ENCODE results near the gene CD300LF. TPM values are rescaled to one million over a fixed set of nuclear protein-coding genes. Genes with fewer than 3 reads are reported as not detected.
A peak's percentile ranks its signal among the peaks of the same experiment; 100 is the strongest.

CD300LF gene
- total RNA-seq, 1 experiment from 2014 or later: 2.4 TPM

GRCh38 chr17:74686761-74687160 lies 26.0 kb downstream of the CD300LF start:
- TF ChIP-seq CTCF (IDR thresholded peaks at IDR 0.05; ENCODE audit: insufficient read depth in 1 of 2, low read depth in 1 of 2, low read length in 1 of 2, severe bottlenecking in 1 of 2, unreplicated experiment in 1 of 2): peak in 1 of 2 experiments; percentile 16
- no peak overlapping the region for H3K27ac Mint-ChIP-seq (ENCODE audit: unreplicated experiment)
- BruUV-seq (replicated peaks): no TSS peak
- intact Hi-C loops (cut with micrococcal nuclease; ENCODE audit: unreplicated experiment): loop anchor here (2.0 kb wide), 1 partner anchor 50 kb away; the partner anchor contains the start of gene RAB37
- Histone ChIP-seq H3K36me3 (ENCODE audit: control insufficient read depth, insufficient read depth, low read length) (no peaks in the 10 kb centered on the region), H3K27me3 (replicated peaks; ENCODE audit: control insufficient read depth, insufficient read depth, low read length) (peaks cover 2% of the 10 kb centered on the region), H3K9me3 (no peaks in the 10 kb centered on the region), H3K4me1 (no peaks in the 10 kb centered on the region), H3K4me3 (ENCODE audit: low read depth, low read length) (no peak overlapping the region)
- no peak for DNase-seq
- H3K27me3 Mint-ChIP-seq (ENCODE audit: insufficient read depth, unreplicated experiment): peaks cover 3% of the 10 kb centered on the region
- ChIA-PET CTCF (interaction anchor here (1.2 to 1.8 kb wide), 3 partner anchors 29 to 51 kb away, joined by 4 to 7 read pairs (median 5); partner anchors contain the start of gene RAB37), POLR2A (no interaction called here)
- peaks cover 6% of the 10 kb centered on the region for H3K4me1 Mint-ChIP-seq (ENCODE audit: low read depth, unreplicated experiment)
- no peaks in the 10 kb centered on the region for H3K36me3 Mint-ChIP-seq (ENCODE audit: insufficient read depth, unreplicated experiment)
- no peak overlapping the region for H3K4me3 Mint-ChIP-seq (ENCODE audit: unreplicated experiment)
- no peaks in the 10 kb centered on the region for H3K9me3 Mint-ChIP-seq (ENCODE audit: unreplicated experiment)

GRCh38 chr17:74682471-74683190 lies 30.1 kb downstream of the CD300LF start:
- Mint-ChIP-seq H3K4me1 (ENCODE audit: low read depth, unreplicated experiment) (peaks cover 13% of the 10 kb centered on the region), H3K4me3 (ENCODE audit: unreplicated experiment) (no peak overlapping the region), H3K36me3 (ENCODE audit: insufficient read depth, unreplicated experiment) (no peaks in the 10 kb centered on the region), H3K9me3 (ENCODE audit: unreplicated experiment) (no peaks in the 10 kb centered on the region), H3K27me3 (ENCODE audit: insufficient read depth, unreplicated experiment) (peaks cover 6% of the 10 kb centered on the region), H3K27ac (ENCODE audit: unreplicated experiment) (no peak overlapping the region)
- BruUV-seq (replicated peaks): no TSS peak
- POLR2A ChIA-PET: no interaction called here
- no peaks in the 10 kb centered on the region for H3K9me3 ChIP-seq
- intact Hi-C loops (cut with micrococcal nuclease; ENCODE audit: unreplicated experiment): no loop called here
- no peaks in the 10 kb centered on the region for H3K4me1 ChIP-seq
- peaks cover 2% of the 10 kb centered on the region for H3K27me3 ChIP-seq (replicated peaks; ENCODE audit: control insufficient read depth, insufficient read depth, low read length)
- no peak overlapping the region for H3K4me3 ChIP-seq (ENCODE audit: low read depth, low read length)
- DNase-seq: no peak
- CTCF ChIA-PET: no interaction called here
- no peak for TF ChIP-seq CTCF (IDR thresholded peaks at IDR 0.05; ENCODE audit: insufficient read depth in 1 of 2, low read depth in 1 of 2, low read length in 1 of 2, severe bottlenecking in 1 of 2, unreplicated experiment in 1 of 2)
- H3K36me3 ChIP-seq (ENCODE audit: control insufficient read depth, insufficient read depth, low read length): no peaks in the 10 kb centered on the region

- Mint-ChIP-seq H3K4me3 (ENCODE audit: unreplicated experiment) (no peak overlapping the region), H3K36me3 (ENCODE audit: insufficient read depth, unreplicated experiment) (no peaks in the 10 kb centered on the region), H3K27me3 (ENCODE audit: insufficient read depth, unreplicated experiment) (peaks cover 6% of the 10 kb centered on the region), H3K4me1 (ENCODE audit: low read depth, unreplicated experiment) (peaks cover 16% of the 10 kb centered on the region), H3K27ac (ENCODE audit: unreplicated experiment) (no peak overlapping the region), H3K9me3 (ENCODE audit: unreplicated experiment) (no peaks in the 10 kb centered on the region)
- no peak overlapping the region for H3K4me3 ChIP-seq (ENCODE audit: low read depth, low read length)
- BruUV-seq (replicated peaks): no TSS peak
- no peaks in the 10 kb centered on the region for H3K9me3 ChIP-seq
- POLR2A ChIA-PET: no interaction called here
- peaks cover 2% of the 10 kb centered on the region for H3K27me3 ChIP-seq (replicated peaks; ENCODE audit: control insufficient read depth, insufficient read depth, low read length)
- no peak for TF ChIP-seq CTCF (IDR thresholded peaks at IDR 0.05; ENCODE audit: insufficient read depth in 1 of 2, low read depth in 1 of 2, low read length in 1 of 2, severe bottlenecking in 1 of 2, unreplicated experiment in 1 of 2)
- no peaks in the 10 kb centered on the region for H3K36me3 ChIP-seq (ENCODE audit: control insufficient read depth, insufficient read depth, low read length)
- intact Hi-C loops (cut with micrococcal nuclease; ENCODE audit: unreplicated experiment): no loop called here
- H3K4me1 ChIP-seq: no peaks in the 10 kb centered on the region
- CTCF ChIA-PET: no interaction called here
- no peak for DNase-seq
These were observed 30.7 kb downstream of the CD300LF start for GRCh38 chr17:74682028-74682427.
